Spleen (tissue), 11 donors: ENCODE data around the gene ZSWIM3. TPM values are rescaled to one million over a fixed set of nuclear protein-coding genes. Genes with fewer than 3 reads are reported as not detected.
A peak's percentile ranks its signal among the peaks of the same experiment; 100 is the strongest.

Experiments
- DNase-seq: peaks from one replicate; pipeline ENCODE4 v3.0.0-alpha.2; 2020
- H3K27ac ChIP-seq, 8 donors: fragments of 200-600 bp; sonication (generic) in 7 of 8; 1 replicate in 4 of 8; 2 replicates in 4 of 8; pipeline versions ENCODE4 v1.5.0 to v1.8.0; 2016 to 2021; ENCODE audit warnings: inconsistent platforms in 4 of 8, mild to moderate bottlenecking in 4 of 8, moderate library complexity in 1 of 8
- H3K27me3 ChIP-seq, 7 donors: fragments of 200-600 bp; sonication (generic) in 6 of 7; replicated peaks in 1 of 7; 1 replicate in 4 of 7; 2 replicates in 3 of 7; pipeline versions ENCODE4 v1.5.0 to v1.8.0; 2016 to 2021; ENCODE audit warnings: inconsistent platforms in 3 of 7, mild to moderate bottlenecking in 1 of 7
- H3K36me3 ChIP-seq, 6 donors: fragments of 200-600 bp; sonication (generic) in 5 of 6; 1 replicate in 4 of 6; 2 replicates in 2 of 6; pipeline versions ENCODE4 v1.5.0 to v1.8.0; 2016 to 2021; ENCODE audit warnings: inconsistent platforms in 2 of 6
- H3K4me1 ChIP-seq, 6 donors: fragments of 200-600 bp; sonication (generic) in 5 of 6; 1 replicate in 3 of 6; 2 replicates in 3 of 6; pipeline versions ENCODE4 v1.5.0 to v1.8.0; 2016 to 2021; ENCODE audit warnings: inconsistent platforms in 3 of 6
- H3K4me3 ChIP-seq, 8 donors: fragments of 200-600 bp; sonication (generic) in 7 of 8; 1 replicate in 4 of 8; 2 replicates in 4 of 8; pipeline versions ENCODE4 v1.5.0 to v1.8.0; 2016 to 2021; ENCODE audit warnings: inconsistent platforms in 4 of 8, mild to moderate bottlenecking in 4 of 8, moderate library complexity in 2 of 8
- H3K9me3 ChIP-seq, 8 donors: fragments of 200-600 bp; sonication (generic) in 7 of 8; 1 replicate in 4 of 8; 2 replicates in 4 of 8; pipeline versions ENCODE4 v1.5.0 to v1.8.0; 2016 to 2021; ENCODE audit warnings: inconsistent platforms in 4 of 8
- POLR2A ChIP-seq, 3 donors: fragments of 450-650 bp; IDR thresholded peaks; one replicate each; pipeline ENCODE4 v1.5.1; 2017; ENCODE audit warnings: antibody characterized with exemption in 3 of 3, mild to moderate bottlenecking in 1 of 3
- POLR2AphosphoS5 ChIP-seq, 3 donors: sonication (generic); formaldehyde crosslinking; IDR thresholded peaks; one replicate each; pipeline ENCODE4 v1.5.1; 2017; ENCODE audit warnings: antibody characterized with exemption in 3 of 3
- WGBS, 5 donors: extraction: QIAGEN DNeasy Blood & Tissue Kit in 3 of 5; methylation state at CpG; one replicate each; pipeline versions ENCODE4 v1.1.5 to v1.1.7; 2013 to 2018; 5-methylcytosine and 5-hydroxymethylcytosine counted together
- intact Hi-C: fragments of 100-400 bp; cut with DNase I; formaldehyde crosslinking; loops from one replicate; pipeline ENCODE4 v1.15.0; 2023; ENCODE audit warnings: low total_unique reads
- polyA plus RNA-seq, 3 donors: library from polyadenylated mRNA; stranded (reverse); fragments of 200-250 nt; gene quantifications; one replicate each; pipeline ENCODE4 v1.2.1, GENCODE V29; 2013
- total RNA-seq, 7 donors: library from RNA; depleted of rRNA in 3 of 7; stranded (reverse); fragments of >200 nt in 3 of 7; fragmentation: NEBNext Ultra II Directional in 4 of 7; extraction: Animal tissue kit (Norgen Biotek cat#: 25700) in 4 of 7; gene quantifications; one replicate each; pipeline versions ENCODE4 v1.1.0 to v1.2.1, GENCODE V29; 2016 to 2021
- TF ChIP-seq, protein P1 (sequence below), 11 experiments: fragments of 200-600 bp in 7 of 11; fragments of 450-650 bp in 4 of 11; sonication (generic) in 4 of 11; IDR thresholded peaks in 8 of 11; conservative IDR thresholded peaks in 3 of 11; 1 replicate in 7 of 11; 2 replicates in 4 of 11; pipeline versions ENCODE4 v1.4.0 to v1.8.0; 2016 to 2021; ENCODE audit warnings: antibody characterized with exemption in 11 of 11, inconsistent platforms in 4 of 11, mild to moderate bottlenecking in 1 of 11
- donor health status: healthy with polysubstance abuse.
- donor health status: DM: no; HTN: no; CAD: no; lungs with moderate emphysema.
- donor health status: DM: no; HTN: no; CAD: no.
- donor health status: Bipolar disorder and iron deficiency.
- donor health status: healthy.
- donor health status: DM: no; HTN: no; CAD: no.
- donor health status: DM: yes; HTN: yes; CAD: no.

The ZSWIM3 gene
- total and polyA plus RNA-seq, 10 donors: 3.1 to 7.1 (median 5.1) TPM

DNA sequence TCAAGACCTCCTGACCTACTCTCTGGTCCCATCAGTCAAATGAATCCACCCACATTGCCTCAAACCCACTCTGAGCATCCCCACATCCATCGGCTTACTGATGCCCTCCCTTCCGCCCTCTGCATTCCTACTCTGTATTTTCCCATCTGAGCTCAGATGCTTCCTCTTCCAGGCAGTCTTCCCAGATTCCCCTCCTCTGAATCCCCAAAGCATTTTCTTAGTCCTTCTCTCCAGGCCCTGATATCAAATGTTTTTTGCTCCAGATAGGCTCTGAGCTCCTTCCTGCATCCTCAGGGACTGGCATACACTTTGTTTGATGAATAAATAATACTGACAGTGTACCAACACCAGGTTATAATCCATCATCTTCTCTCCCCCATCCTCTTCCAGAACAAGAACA, 50.7 kb downstream of the ZSWIM3 start:
- H3K27me3 ChIP-seq: peaks cover 0 to 19% (median 5%) of the 10 kb centered on the region in 7 donors
- no peak overlapping the region for H3K27ac ChIP-seq
- peaks cover 0 to 7% (median 0%) of the 10 kb centered on the region in 6 donors for H3K36me3 ChIP-seq
- peaks cover 14 to 36% (median 32%) of the 10 kb centered on the region in 6 donors for H3K4me1 ChIP-seq
- intact Hi-C loops: no loop called here
- no peaks in the 10 kb centered on the region for H3K9me3 ChIP-seq
- WGBS, 5 donors: 87 to 94% (median 93%) methylated on average over 2 of the region's 2 CpGs
- H3K4me3 ChIP-seq: no peak overlapping the region
- no peak for DNase-seq
- TF ChIP-seq POLR2AphosphoS5 (IDR thresholded peaks at IDR 0.05) (no peak), POLR2A (IDR thresholded peaks at IDR 0.05) (no peak)
- TF ChIP-seq, protein P1, sequence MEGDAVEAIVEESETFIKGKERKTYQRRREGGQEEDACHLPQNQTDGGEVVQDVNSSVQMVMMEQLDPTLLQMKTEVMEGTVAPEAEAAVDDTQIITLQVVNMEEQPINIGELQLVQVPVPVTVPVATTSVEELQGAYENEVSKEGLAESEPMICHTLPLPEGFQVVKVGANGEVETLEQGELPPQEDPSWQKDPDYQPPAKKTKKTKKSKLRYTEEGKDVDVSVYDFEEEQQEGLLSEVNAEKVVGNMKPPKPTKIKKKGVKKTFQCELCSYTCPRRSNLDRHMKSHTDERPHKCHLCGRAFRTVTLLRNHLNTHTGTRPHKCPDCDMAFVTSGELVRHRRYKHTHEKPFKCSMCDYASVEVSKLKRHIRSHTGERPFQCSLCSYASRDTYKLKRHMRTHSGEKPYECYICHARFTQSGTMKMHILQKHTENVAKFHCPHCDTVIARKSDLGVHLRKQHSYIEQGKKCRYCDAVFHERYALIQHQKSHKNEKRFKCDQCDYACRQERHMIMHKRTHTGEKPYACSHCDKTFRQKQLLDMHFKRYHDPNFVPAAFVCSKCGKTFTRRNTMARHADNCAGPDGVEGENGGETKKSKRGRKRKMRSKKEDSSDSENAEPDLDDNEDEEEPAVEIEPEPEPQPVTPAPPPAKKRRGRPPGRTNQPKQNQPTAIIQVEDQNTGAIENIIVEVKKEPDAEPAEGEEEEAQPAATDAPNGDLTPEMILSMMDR (IDR thresholded peaks at IDR 0.05 in 8 of 11, conservative IDR thresholded peaks at IDR 0.05 in 3 of 11): no peak

DNA sequence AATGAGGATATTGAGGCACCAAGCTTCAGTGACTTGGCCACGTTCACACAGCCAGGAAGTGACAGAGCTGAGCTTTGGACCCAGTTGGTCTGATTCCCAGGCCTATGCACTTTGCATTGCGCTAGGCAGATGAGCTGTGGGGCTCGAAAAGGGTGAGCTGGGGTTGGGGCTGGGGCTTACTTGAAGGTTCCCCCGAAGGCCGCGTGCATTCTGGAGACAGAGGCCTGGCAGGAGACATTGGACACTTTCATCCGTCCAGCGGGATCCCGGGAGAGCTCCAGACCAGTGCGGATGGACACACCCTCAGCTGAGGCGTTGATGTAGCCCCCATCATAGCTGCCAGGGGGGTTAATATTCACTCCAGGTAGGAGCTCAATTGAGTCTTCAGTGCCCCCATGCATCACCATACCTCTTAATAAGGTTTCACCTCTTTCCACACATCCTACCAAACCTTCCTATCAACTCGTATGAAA, 52.0 kb downstream of the ZSWIM3 start:
- Histone ChIP-seq H3K27ac (peak overlapping the region in 3 of 8 donors; percentile 16 to 86 (median 79)), H3K4me3 (peak overlapping the region in 1 of 8 donors; percentile 78), H3K27me3 (peaks cover 0 to 30% (median 5%) of the 10 kb centered on the region in 7 donors), H3K9me3 (no peaks in the 10 kb centered on the region), H3K36me3 (peaks cover 0 to 7% (median 0%) of the 10 kb centered on the region in 6 donors), H3K4me1 (peaks cover 14 to 48% (median 34%) of the 10 kb centered on the region in 6 donors)
- TF ChIP-seq, protein P1 (IDR thresholded peaks at IDR 0.05 in 8 of 11, conservative IDR thresholded peaks at IDR 0.05 in 3 of 11): no peak
- TF ChIP-seq POLR2AphosphoS5 (IDR thresholded peaks at IDR 0.05): no peak
- 83 to 94% (median 85%) methylated on average over 10 to 12 of the region's 12 CpGs for WGBS, 5 donors
- intact Hi-C loops: no loop called here
- no peak for DNase-seq

DNA sequence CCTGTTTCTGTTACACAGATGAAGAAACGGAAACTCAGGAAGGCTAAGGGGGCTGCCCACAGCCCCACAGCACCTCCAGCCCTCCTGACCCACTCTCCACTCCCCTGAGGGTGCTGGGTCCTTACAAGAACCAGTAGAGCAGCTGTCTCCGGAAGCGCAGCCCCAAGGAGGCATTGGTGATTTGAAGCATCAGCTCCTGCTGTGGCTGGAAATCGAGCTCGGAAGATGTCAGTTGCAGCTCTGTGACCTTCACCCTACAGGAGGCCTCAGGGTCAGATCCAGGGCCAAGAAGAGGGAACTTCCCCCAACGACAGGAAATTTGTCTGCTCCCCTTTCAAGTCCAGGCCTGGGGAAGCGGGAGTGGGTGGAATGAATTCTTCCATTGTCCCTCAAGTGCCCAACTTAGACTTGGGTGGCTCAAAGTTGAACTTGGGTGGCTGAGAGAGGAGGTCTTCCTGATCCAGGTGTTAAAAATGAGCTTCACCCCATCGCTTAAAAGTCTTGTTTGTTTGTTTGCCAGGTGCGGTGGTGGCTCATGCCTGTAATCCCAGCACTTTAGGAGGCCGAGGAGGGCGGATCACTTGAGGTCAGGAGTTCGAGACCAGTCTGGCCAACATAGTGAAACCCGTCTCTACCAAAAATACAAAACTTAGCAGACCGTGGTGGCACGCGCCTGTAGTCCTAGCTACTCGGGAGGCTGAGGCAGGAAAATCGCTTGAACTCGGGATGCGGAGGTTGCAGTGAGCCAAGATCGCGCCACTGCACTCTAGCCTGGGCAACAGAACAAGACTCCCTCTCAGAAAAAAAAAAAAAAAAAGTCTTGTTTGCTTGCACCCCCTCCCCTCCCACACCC, 52.6 kb downstream of the ZSWIM3 start:
- intact Hi-C loops: no loop called here
- H3K36me3 ChIP-seq: peaks cover 0 to 4% (median 0%) of the 10 kb centered on the region in 6 donors
- WGBS, 5 donors: 75 to 80% (median 77%) methylated on average over 21 to 22 of the region's 22 CpGs
- H3K27me3 ChIP-seq: peaks cover 0 to 31% (median 5%) of the 10 kb centered on the region in 7 donors
- no peaks in the 10 kb centered on the region for H3K9me3 ChIP-seq
- H3K4me1 ChIP-seq: peaks cover 14 to 54% (median 34%) of the 10 kb centered on the region in 6 donors
- no peak for DNase-seq
- H3K27ac ChIP-seq: peak overlapping the region in 5 of 8 donors; percentile 16 to 86 (median 51)
- TF ChIP-seq, protein P1 (IDR thresholded peaks at IDR 0.05 in 8 of 11, conservative IDR thresholded peaks at IDR 0.05 in 3 of 11): no peak
- TF ChIP-seq POLR2A (IDR thresholded peaks at IDR 0.05) (no peak), POLR2AphosphoS5 (IDR thresholded peaks at IDR 0.05) (no peak)
- H3K4me3 ChIP-seq: peak overlapping the region in 4 of 8 donors; percentile 45 to 78 (median 48)
